Activated CD8-positive, alpha-beta memory T cell treated with anti-CD3 and anti-CD28 coated beads, Interleukin-2, amount 50 U/mL, for 24 hours (primary cell): ENCODE results near the gene RUSF1.
A peak's percentile ranks its signal among the peaks of the same experiment; 100 is the strongest.
"Not testable (repeated sequence)": the region's sequence is repeated elsewhere in the genome, so short reads cannot be mapped to it uniquely, and the experiment has no call there.

Experiments used
- DNase-seq: peaks from one replicate; pipeline ENCODE4 v3.0.0-alpha.2; 2020; ENCODE audit errors: extremely low read depth

Gene RUSF1

GRCh38 chr16:31507929-31508705 is at the start of gene RUSF1:
Gene RUSF1, minus strand, starts transcription at chr16:31508391. Its CDS starts 18 bp downstream, at chr16:31508373.
- peak; percentile 59 for DNase-seq

DNA sequence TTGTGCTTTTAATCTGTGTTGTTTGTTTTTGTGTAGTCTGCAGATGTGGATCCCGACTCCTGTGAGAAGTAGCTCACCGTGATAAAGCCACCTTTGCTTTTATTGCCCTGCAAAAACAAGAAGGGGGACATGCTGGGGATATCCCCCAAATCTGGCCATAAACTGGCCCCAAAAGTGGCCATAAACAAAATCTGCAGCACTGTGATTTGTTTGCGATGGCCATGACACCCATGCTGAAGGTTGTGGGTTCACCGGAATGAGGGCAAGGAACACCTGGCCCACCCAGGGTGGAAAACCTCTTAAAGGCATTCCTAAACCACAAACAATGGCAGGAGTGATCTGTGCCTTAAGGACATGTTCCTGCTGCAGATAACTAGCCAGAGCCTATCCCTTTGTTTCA is 34.6 kb upstream of the RUSF1 start:
- DNase-seq, result no peak

DNA sequence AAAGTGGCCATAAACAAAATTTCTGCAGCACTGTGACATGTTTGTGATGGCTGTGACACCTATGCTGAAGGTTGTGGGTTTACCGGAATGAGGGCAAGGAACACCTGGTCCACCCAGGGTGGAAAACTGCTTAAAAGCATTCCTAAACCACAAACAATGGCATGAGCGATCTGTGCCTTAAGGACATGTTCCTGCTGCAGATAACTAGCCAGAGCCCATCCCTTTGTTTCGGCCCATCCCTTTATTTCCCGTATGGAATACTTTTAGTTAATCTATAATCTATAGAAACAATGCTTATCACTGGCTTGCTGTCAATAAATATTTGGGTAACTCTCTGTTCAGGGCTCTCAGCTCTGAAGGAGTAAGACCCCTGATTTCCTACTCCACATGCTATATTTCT is 31.6 kb upstream of the RUSF1 start:
- DNase-seq, result not testable (repeated sequence)

GRCh38 chr16:31538243-31538598 is 30.0 kb upstream of the RUSF1 start:
- not testable (repeated sequence) for DNase-seq

DNA sequence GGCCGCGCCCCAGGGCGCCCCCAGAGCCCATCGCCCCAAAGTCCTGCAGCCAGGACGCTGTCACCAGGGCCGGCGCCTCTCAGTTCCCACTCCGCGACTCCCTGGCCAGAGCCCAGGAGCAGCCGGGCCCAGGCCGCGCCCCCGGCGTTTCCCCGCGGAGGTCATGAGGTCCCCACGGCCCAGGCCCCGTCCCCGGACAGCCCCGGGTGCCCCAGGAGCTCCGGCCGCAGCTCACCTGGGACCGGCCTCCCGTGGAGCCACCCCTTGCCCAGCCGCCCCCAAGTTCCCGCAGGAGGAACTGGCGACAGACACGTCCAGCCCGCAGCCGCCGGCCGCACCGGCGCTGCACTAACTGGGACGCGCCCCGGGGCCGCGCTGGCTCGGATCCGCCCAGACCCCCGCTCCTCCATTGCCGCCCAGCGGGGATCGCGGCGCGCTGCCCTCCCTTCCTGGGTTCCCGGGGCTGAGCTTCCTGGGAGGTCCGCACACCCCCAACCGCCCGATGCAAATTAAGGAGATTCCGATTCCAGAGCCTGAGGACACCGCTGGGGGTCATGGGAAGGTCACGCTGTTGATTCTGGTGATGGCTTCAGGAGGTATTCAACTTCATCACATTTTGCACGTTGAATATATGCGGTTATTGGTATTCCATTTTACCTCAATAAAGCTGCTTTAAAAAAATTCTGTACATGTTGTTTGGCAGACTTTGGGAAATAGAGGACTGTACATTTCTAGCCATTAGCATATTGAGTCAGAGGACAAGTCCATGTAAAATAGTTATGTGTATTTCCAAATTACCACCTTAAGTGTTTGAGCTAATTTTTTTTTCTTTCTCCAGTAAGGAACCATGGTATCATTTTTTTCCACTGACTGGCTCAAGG is 29.4 kb upstream of the RUSF1 start:
- DNase-seq, result no peak

DNA sequence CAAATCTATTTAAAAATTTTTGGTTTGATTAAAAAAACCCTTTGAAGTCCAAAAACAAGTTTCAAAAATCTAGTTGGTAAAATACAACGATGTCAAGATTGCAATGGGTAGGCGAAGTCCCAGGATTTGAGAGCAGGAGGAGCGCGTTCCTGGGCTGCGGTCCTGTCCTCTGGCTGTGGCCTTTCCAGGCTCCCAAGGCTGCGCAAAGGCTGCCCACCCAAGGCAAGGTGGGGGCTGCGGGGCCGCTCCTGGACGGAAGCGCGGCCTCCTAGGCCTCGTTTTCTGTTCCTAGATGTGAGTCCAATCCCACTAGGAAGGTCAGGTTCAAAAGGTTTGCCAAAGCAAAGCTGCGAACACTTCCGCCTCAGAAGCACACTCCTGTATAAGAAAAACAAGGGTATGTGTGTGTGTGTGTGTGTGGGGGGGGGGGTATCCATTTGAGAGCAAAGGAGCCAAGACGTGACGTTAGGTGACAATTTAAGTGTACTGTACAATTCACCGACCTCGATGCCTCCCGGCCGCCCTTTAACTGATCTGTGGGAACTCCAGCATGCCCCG is 28.7 kb upstream of the RUSF1 start:
- no peak for DNase-seq

DNA sequence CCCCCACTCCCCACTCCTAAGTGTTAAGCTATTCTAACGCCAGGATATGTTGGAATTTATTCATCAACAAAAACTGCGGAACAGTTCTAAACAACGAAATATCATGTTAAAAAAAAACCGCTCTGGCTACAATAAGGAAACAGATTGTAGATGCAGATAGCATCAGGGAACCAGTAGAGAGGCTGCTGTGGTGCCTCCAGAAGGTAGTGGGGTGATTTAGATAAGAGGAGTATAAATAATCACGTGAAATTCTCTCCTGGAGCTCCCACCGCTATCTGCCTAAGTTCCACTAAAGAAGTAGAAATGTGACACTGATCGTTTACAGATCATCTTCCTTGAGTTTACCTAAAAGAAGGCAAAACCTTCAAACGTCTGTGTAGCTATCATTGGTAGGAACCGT is 27.5 kb upstream of the RUSF1 start:
- no peak for DNase-seq

GRCh38 chr16:31532896-31533295 is 24.7 kb upstream of the RUSF1 start:
- no peak for DNase-seq

GRCh38 chr16:31532120-31532519 is 23.9 kb upstream of the RUSF1 start:
- no peak for DNase-seq

DNA sequence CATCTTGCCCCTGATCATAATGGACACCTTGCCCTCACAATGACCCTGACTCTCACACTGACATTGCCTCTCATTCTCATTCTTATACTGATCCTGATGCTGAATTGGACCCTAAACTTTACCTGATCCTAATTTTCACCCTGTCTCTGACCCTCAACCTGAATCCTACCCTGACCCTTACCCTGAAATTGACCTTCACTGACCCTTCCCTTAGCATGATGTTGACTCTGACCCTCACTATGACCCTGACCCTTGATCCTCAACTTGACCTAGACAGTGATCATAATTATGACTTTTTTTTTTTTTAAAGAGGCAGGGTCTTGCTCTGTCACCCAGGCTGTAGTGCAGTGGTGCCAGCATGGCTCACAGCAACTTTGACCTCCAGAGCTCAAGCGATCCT is 22.9 kb upstream of the RUSF1 start:
- no peak for DNase-seq

GRCh38 chr16:31530405-31530804 is 22.2 kb upstream of the RUSF1 start:
- no peak for DNase-seq

GRCh38 chr16:31529937-31530312 is 21.7 kb upstream of the RUSF1 start:
- no peak for DNase-seq

DNA sequence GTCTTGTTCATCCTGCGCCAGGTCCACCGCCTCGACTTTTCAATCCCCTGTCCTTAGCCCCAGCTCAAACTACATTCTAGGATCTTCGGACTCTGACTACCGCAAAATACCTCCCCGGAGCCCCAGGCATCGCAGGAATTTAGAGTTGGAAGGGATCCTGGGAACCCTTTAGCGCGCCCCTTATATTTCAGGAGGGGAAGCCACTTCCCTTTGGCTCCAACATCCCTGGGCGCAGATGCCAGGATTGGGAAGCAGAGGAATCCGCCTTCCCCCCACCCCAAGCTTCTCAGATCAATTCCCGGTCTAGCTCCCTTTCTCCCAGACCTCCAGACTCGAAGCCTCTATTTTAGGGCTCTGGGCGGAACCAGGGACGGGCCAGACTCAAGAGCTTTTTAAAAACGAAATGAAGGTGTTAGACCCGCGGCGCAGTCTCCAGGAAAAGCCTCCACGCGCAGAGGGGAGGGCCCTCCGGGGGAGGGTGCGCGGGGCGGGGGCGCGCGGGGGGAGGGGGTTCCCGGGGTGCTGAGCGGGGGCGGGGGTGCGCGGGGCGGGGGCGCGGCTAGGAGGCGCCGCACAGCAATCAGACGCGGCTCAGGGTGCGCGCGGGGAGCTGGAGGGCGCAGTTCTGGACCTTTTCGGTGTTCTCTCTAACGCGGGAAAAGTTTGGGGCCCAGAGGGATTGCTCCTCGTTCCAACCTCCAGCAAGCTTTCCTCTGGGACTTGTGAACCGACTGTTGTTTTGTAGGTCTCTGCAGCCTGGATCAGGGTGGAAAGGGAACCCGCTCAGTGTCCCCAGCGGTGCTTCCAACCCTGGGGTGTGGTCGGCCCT is 21.1 kb upstream of the RUSF1 start:
- no peak for DNase-seq

- no peak for DNase-seq
These were observed 20.4 kb upstream of the RUSF1 start for GRCh38 chr16:31528523-31529107.

GRCh38 chr16:31527734-31528274 is 19.6 kb upstream of the RUSF1 start, which contains the start of gene AHSP:
Gene AHSP, plus strand, starts transcription at chr16:31527900. Its CDS starts 240 bp downstream, at chr16:31528140.
- DNase-seq, result no peak

- no peak for DNase-seq
These were observed 16.9 kb upstream of the RUSF1 start for GRCh38 chr16:31525113-31525512.

- DNase-seq, result not testable (repeated sequence)
These were observed 15.6 kb upstream of the RUSF1 start for GRCh38 chr16:31523768-31524167.

GRCh38 chr16:31522071-31522470 is 13.9 kb upstream of the RUSF1 start:
- no peak for DNase-seq

DNA sequence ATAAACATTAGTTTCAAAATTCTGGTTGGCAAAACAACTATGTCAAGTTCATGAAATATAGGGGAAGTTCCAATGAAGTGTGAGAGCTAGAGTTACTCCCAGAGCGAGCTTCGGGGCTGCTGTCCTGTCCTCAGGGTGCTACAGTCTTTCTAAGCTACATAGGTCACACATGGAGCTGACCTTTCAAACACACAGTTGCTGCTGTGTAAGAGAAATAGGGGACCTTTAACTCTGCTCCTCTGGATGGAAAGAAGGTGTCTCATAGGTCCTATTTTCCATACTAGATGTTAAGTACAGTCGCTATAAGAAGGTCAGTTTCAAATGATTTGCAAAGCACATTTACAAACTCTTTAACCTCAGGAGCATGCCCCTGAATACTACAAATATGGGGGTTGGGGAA is 13.2 kb upstream of the RUSF1 start:
- DNase-seq, result no peak

DNA sequence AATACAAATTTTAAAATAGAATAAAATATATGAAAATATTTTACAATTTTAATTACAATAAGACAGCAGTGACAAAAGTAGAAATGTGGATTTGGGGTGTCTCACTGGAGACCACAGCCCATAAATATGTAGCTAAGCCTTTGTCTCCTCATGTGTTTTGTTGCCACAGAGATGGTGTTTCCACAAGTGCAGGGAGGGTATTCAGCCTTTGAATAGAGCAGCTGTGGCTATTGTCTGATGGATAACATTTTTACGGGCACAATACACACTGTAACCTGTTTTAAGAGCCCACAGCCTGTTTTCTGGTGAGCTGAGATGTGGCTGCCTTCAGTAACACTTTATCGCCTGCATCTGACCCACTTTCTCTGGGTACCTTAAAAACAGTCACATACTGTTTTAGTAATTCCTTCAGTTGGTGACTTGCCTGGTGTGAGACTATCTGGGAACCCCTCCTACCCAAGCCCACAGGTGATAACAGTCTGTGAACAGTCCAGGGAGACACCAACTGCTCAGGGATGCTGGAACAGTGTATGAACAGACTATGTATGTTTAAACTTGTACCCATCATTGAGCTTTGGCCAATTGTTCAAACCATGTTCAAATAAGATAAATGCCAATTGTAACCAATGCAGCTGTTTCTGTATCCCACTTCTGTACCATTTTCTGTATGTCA is 11.7 kb upstream of the RUSF1 start:
- DNase-seq, result no peak
